ENCODE data around the gene CDH23.

The CDH23 gene

GRCh38 chr10:71486484-71487114, 89.9 kb downstream of the CDH23 start:
- peak; percentile 28 for DNase-seq (ENCODE audit: low spot score)

GRCh38 chr10:71487726-71488125, 91.0 kb downstream of the CDH23 start:
- no peak for DNase-seq (ENCODE audit: low spot score)

- DNase-seq (ENCODE audit: low spot score) = no peak
These were observed 92.4 kb downstream of the CDH23 start for GRCh38 chr10:71489077-71489476.

GRCh38 chr10:71492872-71493271, 96.2 kb downstream of the CDH23 start:
- no peak for DNase-seq (ENCODE audit: low spot score)

- DNase-seq (ENCODE audit: low spot score) = peak; percentile 14
These were observed 97.0 kb downstream of the CDH23 start for GRCh38 chr10:71493741-71494140.

- DNase-seq (ENCODE audit: low spot score) = no peak
These were observed 97.8 kb downstream of the CDH23 start for GRCh38 chr10:71494476-71494875.

GRCh38 chr10:71494980-71495381, 98.3 kb downstream of the CDH23 start:
- no peak for DNase-seq (ENCODE audit: low spot score)

GRCh38 chr10:71496927-71497762, 100.4 kb downstream of the CDH23 start:
- DNase-seq (ENCODE audit: low spot score) = no peak

GRCh38 chr10:71497763-71498326, 101.1 kb downstream of the CDH23 start:
- DNase-seq (ENCODE audit: low spot score) = no peak

GRCh38 chr10:71501402-71501801, 104.7 kb downstream of the CDH23 start:
- DNase-seq (ENCODE audit: low spot score) = no peak

GRCh38 chr10:71502190-71502589, 105.5 kb downstream of the CDH23 start:
- DNase-seq (ENCODE audit: low spot score) = no peak

GRCh38 chr10:71502851-71503250, 106.1 kb downstream of the CDH23 start:
- DNase-seq (ENCODE audit: low spot score) = no peak

- no peak for DNase-seq (ENCODE audit: low spot score)
These were observed 107.4 kb downstream of the CDH23 start for GRCh38 chr10:71504168-71504567.

- DNase-seq (ENCODE audit: low spot score) = no peak
These were observed 107.8 kb downstream of the CDH23 start for GRCh38 chr10:71504570-71504969.

- DNase-seq (ENCODE audit: low spot score) = no peak
These were observed 109.1 kb downstream of the CDH23 start for GRCh38 chr10:71505862-71506261.

- DNase-seq (ENCODE audit: low spot score) = no peak
These were observed 112.7 kb downstream of the CDH23 start for GRCh38 chr10:71509444-71509843.

GRCh38 chr10:71511206-71511605, 114.5 kb downstream of the CDH23 start:
- DNase-seq (ENCODE audit: low spot score) = no peak

GRCh38 chr10:71512312-71512711, 115.6 kb downstream of the CDH23 start:
- no peak for DNase-seq (ENCODE audit: low spot score)

- peak; percentile 74 for DNase-seq (ENCODE audit: low spot score)
These were observed 116.2 kb downstream of the CDH23 start for GRCh38 chr10:71512761-71513539.

GRCh38 chr10:71513540-71513853, 116.8 kb downstream of the CDH23 start:
- no peak for DNase-seq (ENCODE audit: low spot score)

- DNase-seq (ENCODE audit: low spot score) = no peak
These were observed 117.2 kb downstream of the CDH23 start for GRCh38 chr10:71513936-71514335.

GRCh38 chr10:71515531-71516172, 118.9 kb downstream of the CDH23 start:
- DNase-seq (ENCODE audit: low spot score) = no peak

Data from kidney tubule cell (primary cell).